CD4-positive, alpha-beta memory T cell (primary cell): ENCODE results near the gene IQSEC3. TPM values are rescaled to one million over a fixed set of nuclear protein-coding genes. Genes with fewer than 3 reads are reported as not detected.
"Not testable (repeated sequence)": the region's sequence is repeated elsewhere in the genome, so short reads cannot be mapped to it uniquely, and the experiment has no call there.

Experiments used
- CTCF ChIA-PET: fragments of 350-600 bp; sonication (Branson Sonifier 250); formaldehyde crosslinking; loops from one replicate; lab custom pipeline; 2021; ENCODE audit warnings: inconsistent platforms; ENCODE audit not compliant: partially characterized antibody; lab: Charles Lee
- POLR2A ChIA-PET: fragments of 350-600 bp; sonication (Branson Sonifier 250); formaldehyde crosslinking; loops from one replicate; lab custom pipeline; 2021; ENCODE audit not compliant: partially characterized antibody; lab: Charles Lee
- DNase-seq, 5 donors: peaks; one replicate each; pipeline versions ENCODE4 v3.0.0 to v3.0.0-alpha.2; 2020 to 2022; ENCODE audit warnings: mixed read lengths in 1 of 5
- H3K27ac ChIP-seq: one replicate; pipeline ENCODE4 v1.7.0; 2013; ENCODE audit warnings: low read depth, low read length
- H3K27me3 ChIP-seq: 2 replicates; pipeline ENCODE4 v1.7.0; 2013; ENCODE audit warnings: mild to moderate bottlenecking, low read length, moderate library complexity; ENCODE audit not compliant: insufficient read depth
- H3K36me3 ChIP-seq: 2 replicates; pipeline ENCODE4 v1.7.0; 2013; ENCODE audit warnings: mild to moderate bottlenecking, low read length, moderate library complexity; ENCODE audit not compliant: insufficient read depth
- H3K4me1 ChIP-seq: 2 replicates; pipeline ENCODE4 v1.7.0; 2013; ENCODE audit warnings: mild to moderate bottlenecking, low read length, moderate library complexity; ENCODE audit not compliant: insufficient read depth
- H3K4me3 ChIP-seq, 2 donors: one replicate each; pipeline ENCODE4 v1.7.0; 2013; ENCODE audit warnings: low read length in 2 of 2, mild to moderate bottlenecking in 1 of 2
- H3K9me3 ChIP-seq, 2 donors: one replicate each; pipeline ENCODE4 v1.7.0; 2013; ENCODE audit warnings: low read length in 2 of 2, control low read depth in 1 of 2; ENCODE audit not compliant: control insufficient read depth in 1 of 2
- H3K27ac Mint-ChIP-seq, 7 donors: one replicate each; pipeline ENCODE4 v1.8.0; 2020 to 2021; ENCODE audit warnings: mixed read lengths in 7 of 7, mild to moderate bottlenecking in 6 of 7, inconsistent platforms in 3 of 7, moderate library complexity in 3 of 7
- H3K27me3 Mint-ChIP-seq, 2 donors: one replicate each; pipeline ENCODE4 v1.8.0; 2020 to 2021; ENCODE audit warnings: mixed read lengths in 2 of 2
- H3K36me3 Mint-ChIP-seq, 2 donors: one replicate each; pipeline ENCODE4 v1.8.0; 2020 to 2021; ENCODE audit warnings: mixed read lengths in 2 of 2, inconsistent platforms in 1 of 2, mild to moderate bottlenecking in 1 of 2
- H3K4me1 Mint-ChIP-seq, 4 donors: one replicate each; pipeline ENCODE4 v1.8.0; 2020 to 2021; ENCODE audit warnings: mixed read lengths in 4 of 4, mild to moderate bottlenecking in 1 of 4
- H3K4me3 Mint-ChIP-seq, 8 donors: one replicate each; pipeline ENCODE4 v1.8.0; 2020 to 2021; ENCODE audit warnings: mixed read lengths in 8 of 8, mild to moderate bottlenecking in 7 of 8, moderate library complexity in 6 of 8, inconsistent platforms in 3 of 8
- H3K9me3 Mint-ChIP-seq, 8 donors: one replicate each; pipeline ENCODE4 v1.8.0; 2020 to 2021; ENCODE audit warnings: mixed read lengths in 8 of 8, mild to moderate bottlenecking in 5 of 8, inconsistent platforms in 3 of 8, moderate library complexity in 1 of 8
- intact Hi-C: fragments of 100-400 bp; cut with micrococcal nuclease; formaldehyde crosslinking; loops from one replicate; pipeline ENCODE4 v1.15.1; 2023
- polyA plus RNA-seq, 2 donors: library from polyadenylated mRNA; unstranded; fragments of 300-500 nt; fragmentation: Illumina TruSeq; gene quantifications; one replicate each; pipeline ENCODE4 v1.2.3, GENCODE V29; 2021
- total RNA-seq, 2 experiments: library from RNA; stranded (reverse); gene quantifications; one replicate each; pipeline ENCODE4 v1.2.3, GENCODE V29; 2021

The IQSEC3 gene
- total and polyA plus RNA-seq, 4 experiments from 2014 or later = 0.84 to 0.91 TPM; not detected in 2

GRCh38 chr12:45991-46358 is 20.6 kb upstream of the IQSEC3 start:
- H3K27me3 ChIP-seq, H3K9me3 ChIP-seq, CTCF ChIA-PET, H3K4me3 ChIP-seq, H3K4me3 Mint-ChIP-seq, POLR2A ChIA-PET, H3K4me1 ChIP-seq, intact Hi-C loops, H3K4me1 Mint-ChIP-seq, H3K36me3 ChIP-seq, H3K27ac Mint-ChIP-seq, H3K27ac ChIP-seq, H3K36me3 Mint-ChIP-seq, DNase-seq, H3K9me3 Mint-ChIP-seq: not testable (repeated sequence)
- H3K27me3 Mint-ChIP-seq = peaks cover 19 to 33% of the 10 kb centered on the region in 2 donors

- H3K27ac Mint-ChIP-seq, H3K4me3 ChIP-seq, H3K36me3 ChIP-seq, CTCF ChIA-PET, H3K36me3 Mint-ChIP-seq, intact Hi-C loops, H3K27ac ChIP-seq, H3K9me3 ChIP-seq, H3K4me3 Mint-ChIP-seq, H3K4me1 ChIP-seq, H3K27me3 ChIP-seq, POLR2A ChIA-PET, H3K9me3 Mint-ChIP-seq, DNase-seq, H3K4me1 Mint-ChIP-seq: not testable (repeated sequence)
- H3K27me3 Mint-ChIP-seq = peaks cover 19 to 37% of the 10 kb centered on the region in 2 donors
These were observed 20.0 kb upstream of the IQSEC3 start for GRCh38 chr12:46542-46941.

GRCh38 chr12:47699-48226 is 18.8 kb upstream of the IQSEC3 start:
- H3K4me1 Mint-ChIP-seq, H3K36me3 ChIP-seq, CTCF ChIA-PET, DNase-seq, H3K27ac Mint-ChIP-seq, H3K9me3 Mint-ChIP-seq, H3K27ac ChIP-seq, H3K4me3 ChIP-seq, POLR2A ChIA-PET, H3K9me3 ChIP-seq, H3K27me3 ChIP-seq, H3K4me1 ChIP-seq, intact Hi-C loops, H3K36me3 Mint-ChIP-seq, H3K4me3 Mint-ChIP-seq: not testable (repeated sequence)
- H3K27me3 Mint-ChIP-seq = peaks cover 23 to 46% of the 10 kb centered on the region in 2 donors

GRCh38 chr12:49149-49548 is 17.4 kb upstream of the IQSEC3 start:
- DNase-seq, H3K9me3 Mint-ChIP-seq, H3K27ac ChIP-seq, CTCF ChIA-PET, intact Hi-C loops, H3K4me3 Mint-ChIP-seq, H3K4me3 ChIP-seq, H3K36me3 Mint-ChIP-seq, H3K27ac Mint-ChIP-seq, H3K4me1 Mint-ChIP-seq, POLR2A ChIA-PET, H3K4me1 ChIP-seq, H3K36me3 ChIP-seq, H3K9me3 ChIP-seq: not testable (repeated sequence)
- H3K27me3 Mint-ChIP-seq = peaks cover 29 to 56% of the 10 kb centered on the region in 2 donors
- H3K27me3 ChIP-seq = peaks cover 11% of the 10 kb centered on the region

- DNase-seq, POLR2A ChIA-PET, H3K9me3 Mint-ChIP-seq, H3K4me3 Mint-ChIP-seq, H3K9me3 ChIP-seq, H3K4me1 ChIP-seq, H3K4me1 Mint-ChIP-seq, intact Hi-C loops, CTCF ChIA-PET, H3K4me3 ChIP-seq, H3K27ac Mint-ChIP-seq, H3K27ac ChIP-seq, H3K36me3 ChIP-seq, H3K36me3 Mint-ChIP-seq: not testable (repeated sequence)
- peaks cover 35 to 60% of the 10 kb centered on the region in 2 donors for H3K27me3 Mint-ChIP-seq
- H3K27me3 ChIP-seq = peaks cover 27% of the 10 kb centered on the region
These were observed 15.5 kb upstream of the IQSEC3 start for GRCh38 chr12:51087-51486.

GRCh38 chr12:51962-52361 is 14.6 kb upstream of the IQSEC3 start:
- H3K36me3 Mint-ChIP-seq, DNase-seq, H3K4me3 Mint-ChIP-seq, H3K4me3 ChIP-seq, H3K4me1 Mint-ChIP-seq, H3K9me3 ChIP-seq, intact Hi-C loops, CTCF ChIA-PET, H3K9me3 Mint-ChIP-seq, POLR2A ChIA-PET, H3K4me1 ChIP-seq, H3K27ac ChIP-seq, H3K27ac Mint-ChIP-seq, H3K36me3 ChIP-seq: not testable (repeated sequence)
- H3K27me3 ChIP-seq = peaks cover 35% of the 10 kb centered on the region
- peaks cover 36 to 60% of the 10 kb centered on the region in 2 donors for H3K27me3 Mint-ChIP-seq

GRCh38 chr12:52902-53734 is 13.4 kb upstream of the IQSEC3 start:
- CTCF ChIA-PET, H3K27ac ChIP-seq, H3K36me3 ChIP-seq, H3K4me1 ChIP-seq, H3K36me3 Mint-ChIP-seq, DNase-seq, H3K27ac Mint-ChIP-seq, POLR2A ChIA-PET, H3K4me3 ChIP-seq, H3K9me3 ChIP-seq, H3K4me1 Mint-ChIP-seq, H3K4me3 Mint-ChIP-seq, intact Hi-C loops: not testable (repeated sequence)
- peaks cover 44% of the 10 kb centered on the region for H3K27me3 ChIP-seq
- Mint-ChIP-seq H3K27me3 (peaks cover 45 to 68% of the 10 kb centered on the region in 2 donors), H3K9me3 (peaks cover under 1 to 18% (median 7%) of the 10 kb centered on the region in 8 donors)
